ENCODE data around the gene TAX1BP3.

The TAX1BP3 gene

GRCh38 chr17:3697103-3697476 is 28.7 kb upstream of the TAX1BP3 start:
- peaks cover 9 to 18% of the 10 kb centered on the region in 2 donors for H3K27me3 ChIP-seq (ENCODE audit: control insufficient read depth in 2 of 2, insufficient read depth in 2 of 2, low read length in 2 of 2)
- H3K4me1 ChIP-seq (ENCODE audit: control insufficient read depth in 2 of 2, insufficient read depth in 2 of 2, low read length in 2 of 2): peaks cover 0 to 2% of the 10 kb centered on the region in 2 donors

GRCh38 chr17:3695723-3696411 is 27.5 kb upstream of the TAX1BP3 start, which contains the start of gene P2RX5:
Gene P2RX5, minus strand, starts transcription at chr17:3696155. Its CDS starts 150 bp downstream, at chr17:3696005.
- peaks cover 9 to 18% of the 10 kb centered on the region in 2 donors for H3K27me3 ChIP-seq (ENCODE audit: control insufficient read depth in 2 of 2, insufficient read depth in 2 of 2, low read length in 2 of 2)
- peak within 1 kb of the TSS in 1 of 2 donors; percentile 32 for H3K27ac ChIP-seq (ENCODE audit: low read depth in 2 of 2, low read length in 2 of 2)
- H3K4me1 ChIP-seq (ENCODE audit: control insufficient read depth in 2 of 2, insufficient read depth in 2 of 2, low read length in 2 of 2): peaks cover 0 to 2% of the 10 kb centered on the region in 2 donors
- no peaks in the 10 kb centered on the region for H3K9me3 ChIP-seq (ENCODE audit: control insufficient read depth in 2 of 2, low read length in 2 of 2)
- peak within 1 kb of the TSS; percentile 5 to 14 for H3K9ac ChIP-seq (ENCODE audit: low read depth in 1 of 2, low read length in 2 of 2)
- H3K36me3 ChIP-seq (ENCODE audit: control insufficient read depth in 2 of 2, insufficient read depth in 2 of 2, low read length in 2 of 2): no peaks in the 10 kb centered on the region
- H3K4me3 ChIP-seq (ENCODE audit: low read length in 2 of 2): peak within 1 kb of the TSS; percentile 51 to 72

More at GRCh38 chr17:3697103-3697476, 28.7 kb upstream of the TAX1BP3 start:
- Histone ChIP-seq H3K9me3 (ENCODE audit: control insufficient read depth in 2 of 2, low read length in 2 of 2) (no peaks in the 10 kb centered on the region), H3K9ac (ENCODE audit: low read depth in 1 of 2, low read length in 2 of 2) (no peak overlapping the region), H3K27ac (ENCODE audit: low read depth in 2 of 2, low read length in 2 of 2) (no peak overlapping the region), H3K36me3 (ENCODE audit: control insufficient read depth in 2 of 2, insufficient read depth in 2 of 2, low read length in 2 of 2) (no peaks in the 10 kb centered on the region), H3K4me3 (ENCODE audit: low read length in 2 of 2) (no peak overlapping the region)

- Histone ChIP-seq H3K9me3 (ENCODE audit: control insufficient read depth in 2 of 2, low read length in 2 of 2) (no peaks in the 10 kb centered on the region), H3K4me1 (ENCODE audit: control insufficient read depth in 2 of 2, insufficient read depth in 2 of 2, low read length in 2 of 2) (peaks cover 0 to 2% of the 10 kb centered on the region in 2 donors), H3K36me3 (ENCODE audit: control insufficient read depth in 2 of 2, insufficient read depth in 2 of 2, low read length in 2 of 2) (no peaks in the 10 kb centered on the region), H3K27me3 (ENCODE audit: control insufficient read depth in 2 of 2, insufficient read depth in 2 of 2, low read length in 2 of 2) (peaks cover 9 to 18% of the 10 kb centered on the region in 2 donors), H3K9ac (ENCODE audit: low read depth in 1 of 2, low read length in 2 of 2) (peak overlapping the region in 1 of 2 donors; percentile 5), H3K27ac (ENCODE audit: low read depth in 2 of 2, low read length in 2 of 2) (peak overlapping the region in 1 of 2 donors; percentile 32), H3K4me3 (ENCODE audit: low read length in 2 of 2) (peak overlapping the region; percentile 51 to 72)
Observed at GRCh38 chr17:3695129-3695722, 26.8 kb upstream of the TAX1BP3 start.

DNA sequence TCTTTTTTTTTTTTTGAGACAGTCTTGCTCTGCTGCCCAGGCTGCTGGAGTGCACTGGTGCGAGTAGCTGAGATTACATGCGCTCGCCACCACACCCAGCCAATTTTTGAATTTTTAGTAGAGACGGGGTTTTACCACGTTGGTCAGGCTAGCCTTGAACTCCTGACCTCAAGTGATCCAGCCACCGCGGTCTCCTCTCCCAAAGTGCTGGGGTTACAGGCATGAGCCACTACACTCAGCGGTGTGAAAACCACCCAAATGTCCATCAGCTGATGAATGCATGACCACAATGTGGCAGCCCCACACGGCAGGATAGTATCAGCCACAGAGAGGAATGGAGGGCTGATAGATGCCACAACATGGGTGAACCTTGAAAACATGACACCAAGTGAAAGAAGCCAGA is 25.5 kb upstream of the TAX1BP3 start:
- H3K4me1 ChIP-seq (ENCODE audit: control insufficient read depth in 2 of 2, insufficient read depth in 2 of 2, low read length in 2 of 2): peaks cover 0 to 2% of the 10 kb centered on the region in 2 donors
- no peak overlapping the region for H3K4me3 ChIP-seq (ENCODE audit: low read length in 2 of 2)
- no peak overlapping the region for H3K9ac ChIP-seq (ENCODE audit: low read depth in 1 of 2, low read length in 2 of 2)
- H3K9me3 ChIP-seq (ENCODE audit: control insufficient read depth in 2 of 2, low read length in 2 of 2): no peaks in the 10 kb centered on the region
- no peaks in the 10 kb centered on the region for H3K36me3 ChIP-seq (ENCODE audit: control insufficient read depth in 2 of 2, insufficient read depth in 2 of 2, low read length in 2 of 2)
- H3K27me3 ChIP-seq (ENCODE audit: control insufficient read depth in 2 of 2, insufficient read depth in 2 of 2, low read length in 2 of 2): peaks cover 9 to 18% of the 10 kb centered on the region in 2 donors
- H3K27ac ChIP-seq (ENCODE audit: low read depth in 2 of 2, low read length in 2 of 2): no peak overlapping the region

DNA sequence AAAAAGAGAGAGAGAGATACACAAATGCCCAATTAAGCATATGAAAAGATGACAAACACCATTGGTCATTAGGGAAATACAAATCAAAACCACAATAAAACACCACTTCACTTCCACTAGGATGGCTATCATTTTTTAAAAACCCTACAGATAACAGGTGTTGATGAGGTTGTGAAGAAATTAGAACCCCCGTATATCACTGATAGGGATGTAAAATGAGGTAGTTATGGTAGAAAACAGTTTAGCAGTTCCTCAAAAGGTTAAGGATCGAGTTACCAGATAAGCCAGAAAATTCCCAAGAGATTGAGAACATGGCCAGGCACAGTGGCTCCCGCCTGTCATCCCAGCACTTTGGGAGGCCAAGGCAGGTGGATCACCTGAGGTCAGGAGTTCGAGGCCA is 24.8 kb upstream of the TAX1BP3 start:
- peaks cover 0 to 2% of the 10 kb centered on the region in 2 donors for H3K4me1 ChIP-seq (ENCODE audit: control insufficient read depth in 2 of 2, insufficient read depth in 2 of 2, low read length in 2 of 2)
- peaks cover 9 to 18% of the 10 kb centered on the region in 2 donors for H3K27me3 ChIP-seq (ENCODE audit: control insufficient read depth in 2 of 2, insufficient read depth in 2 of 2, low read length in 2 of 2)

GRCh38 chr17:3692346-3692745 is 24.0 kb upstream of the TAX1BP3 start:
- Histone ChIP-seq H3K9ac (ENCODE audit: low read depth in 1 of 2, low read length in 2 of 2) (no peak overlapping the region), H3K27me3 (ENCODE audit: control insufficient read depth in 2 of 2, insufficient read depth in 2 of 2, low read length in 2 of 2) (peaks cover 5 to 18% of the 10 kb centered on the region in 2 donors), H3K27ac (ENCODE audit: low read depth in 2 of 2, low read length in 2 of 2) (no peak overlapping the region)

More for the DNA sequence above, 24.8 kb upstream of the TAX1BP3 start:
- Histone ChIP-seq H3K4me3 (ENCODE audit: low read length in 2 of 2) (no peak overlapping the region), H3K9ac (ENCODE audit: low read depth in 1 of 2, low read length in 2 of 2) (no peak overlapping the region), H3K27ac (ENCODE audit: low read depth in 2 of 2, low read length in 2 of 2) (no peak overlapping the region), H3K36me3 (ENCODE audit: control insufficient read depth in 2 of 2, insufficient read depth in 2 of 2, low read length in 2 of 2) (no peaks in the 10 kb centered on the region), H3K9me3 (ENCODE audit: control insufficient read depth in 2 of 2, low read length in 2 of 2) (no peaks in the 10 kb centered on the region)

GRCh38 chr17:3691617-3692067 is 23.3 kb upstream of the TAX1BP3 start:
- H3K4me3 ChIP-seq (ENCODE audit: low read length in 2 of 2): no peak overlapping the region
- no peak overlapping the region for H3K9ac ChIP-seq (ENCODE audit: low read depth in 1 of 2, low read length in 2 of 2)
- H3K4me1 ChIP-seq (ENCODE audit: control insufficient read depth in 2 of 2, insufficient read depth in 2 of 2, low read length in 2 of 2): peaks cover 0 to 2% of the 10 kb centered on the region in 2 donors
- no peaks in the 10 kb centered on the region for H3K9me3 ChIP-seq (ENCODE audit: control insufficient read depth in 2 of 2, low read length in 2 of 2)
- no peak overlapping the region for H3K27ac ChIP-seq (ENCODE audit: low read depth in 2 of 2, low read length in 2 of 2)
- H3K27me3 ChIP-seq (ENCODE audit: control insufficient read depth in 2 of 2, insufficient read depth in 2 of 2, low read length in 2 of 2): peaks cover 1 to 13% of the 10 kb centered on the region in 2 donors
- no peaks in the 10 kb centered on the region for H3K36me3 ChIP-seq (ENCODE audit: control insufficient read depth in 2 of 2, insufficient read depth in 2 of 2, low read length in 2 of 2)

More at GRCh38 chr17:3692346-3692745, 24.0 kb upstream of the TAX1BP3 start:
- Histone ChIP-seq H3K9me3 (ENCODE audit: control insufficient read depth in 2 of 2, low read length in 2 of 2) (no peaks in the 10 kb centered on the region), H3K4me1 (ENCODE audit: control insufficient read depth in 2 of 2, insufficient read depth in 2 of 2, low read length in 2 of 2) (peaks cover 0 to 2% of the 10 kb centered on the region in 2 donors), H3K4me3 (ENCODE audit: low read length in 2 of 2) (no peak overlapping the region), H3K36me3 (ENCODE audit: control insufficient read depth in 2 of 2, insufficient read depth in 2 of 2, low read length in 2 of 2) (no peaks in the 10 kb centered on the region)

DNA sequence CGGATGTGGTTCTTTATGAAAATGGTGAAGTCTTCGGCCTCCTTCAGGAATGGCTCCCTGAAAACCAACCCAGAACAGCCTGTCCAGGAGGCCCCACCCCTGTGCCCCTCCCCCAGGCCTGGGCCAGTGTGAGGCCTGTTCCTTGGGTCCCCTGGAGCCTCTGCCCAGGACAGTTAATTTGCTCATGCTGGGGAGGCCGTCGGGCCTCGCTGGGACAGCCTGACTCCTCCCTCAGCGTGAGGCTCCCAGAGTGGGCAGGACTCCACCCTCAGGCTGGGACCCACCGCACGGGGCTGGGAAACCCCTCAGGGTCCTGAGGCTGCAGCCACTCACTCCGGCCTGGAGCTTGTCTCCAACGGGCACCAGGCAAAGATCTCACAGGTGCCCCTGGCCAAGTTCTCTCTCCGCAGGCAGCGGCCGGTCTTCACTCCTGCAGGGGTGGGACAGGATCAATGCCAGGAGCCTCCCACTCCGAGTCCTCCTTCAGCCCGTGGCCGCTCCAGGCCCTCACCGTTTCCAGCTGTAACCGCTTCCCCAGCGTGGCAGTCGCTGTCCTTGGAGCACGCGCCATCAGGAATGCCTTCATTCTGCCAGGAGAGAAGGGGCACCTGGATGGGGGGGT is 21.8 kb upstream of the TAX1BP3 start:
- Histone ChIP-seq H3K27ac (ENCODE audit: low read depth in 2 of 2, low read length in 2 of 2) (no peak overlapping the region), H3K36me3 (ENCODE audit: control insufficient read depth in 2 of 2, insufficient read depth in 2 of 2, low read length in 2 of 2) (no peaks in the 10 kb centered on the region), H3K9me3 (ENCODE audit: control insufficient read depth in 2 of 2, low read length in 2 of 2) (no peaks in the 10 kb centered on the region), H3K9ac (ENCODE audit: low read depth in 1 of 2, low read length in 2 of 2) (no peak overlapping the region), H3K27me3 (ENCODE audit: control insufficient read depth in 2 of 2, insufficient read depth in 2 of 2, low read length in 2 of 2) (peaks cover under 1 to 8% of the 10 kb centered on the region in 2 donors), H3K4me1 (ENCODE audit: control insufficient read depth in 2 of 2, insufficient read depth in 2 of 2, low read length in 2 of 2) (no peaks in the 10 kb centered on the region), H3K4me3 (ENCODE audit: low read length in 2 of 2) (no peak overlapping the region)

- Histone ChIP-seq H3K27me3 (ENCODE audit: control insufficient read depth in 2 of 2, insufficient read depth in 2 of 2, low read length in 2 of 2) (peaks cover 1 to 6% of the 10 kb centered on the region in 2 donors), H3K27ac (ENCODE audit: low read depth in 2 of 2, low read length in 2 of 2) (no peak overlapping the region), H3K4me1 (ENCODE audit: control insufficient read depth in 2 of 2, insufficient read depth in 2 of 2, low read length in 2 of 2) (no peaks in the 10 kb centered on the region), H3K9me3 (ENCODE audit: control insufficient read depth in 2 of 2, low read length in 2 of 2) (no peaks in the 10 kb centered on the region), H3K9ac (ENCODE audit: low read depth in 1 of 2, low read length in 2 of 2) (no peak overlapping the region), H3K4me3 (ENCODE audit: low read length in 2 of 2) (no peak overlapping the region), H3K36me3 (ENCODE audit: control insufficient read depth in 2 of 2, insufficient read depth in 2 of 2, low read length in 2 of 2) (no peaks in the 10 kb centered on the region)
Observed at GRCh38 chr17:3689262-3690093, 21.1 kb upstream of the TAX1BP3 start.

Measured in mucosa of rectum (tissue), 2 donors.